Stimulated activated CD8-positive, alpha-beta memory T cell treated with anti-CD3 and anti-CD28 coated beads, Interleukin-12 subunit alpha, Interleukin-12 subunit beta, amount 100 ng/mL, for 4 hours (primary cell): ENCODE results near the gene KPNA2.
"Not testable (repeated sequence)": the region's sequence is repeated elsewhere in the genome, so short reads cannot be mapped to it uniquely, and the experiment has no call there.

Source experiments
- DNase-seq: peaks from one replicate; pipeline ENCODE4 v3.0.0-alpha.2; 2020; ENCODE audit warnings: low read depth

The KPNA2 gene

DNA sequence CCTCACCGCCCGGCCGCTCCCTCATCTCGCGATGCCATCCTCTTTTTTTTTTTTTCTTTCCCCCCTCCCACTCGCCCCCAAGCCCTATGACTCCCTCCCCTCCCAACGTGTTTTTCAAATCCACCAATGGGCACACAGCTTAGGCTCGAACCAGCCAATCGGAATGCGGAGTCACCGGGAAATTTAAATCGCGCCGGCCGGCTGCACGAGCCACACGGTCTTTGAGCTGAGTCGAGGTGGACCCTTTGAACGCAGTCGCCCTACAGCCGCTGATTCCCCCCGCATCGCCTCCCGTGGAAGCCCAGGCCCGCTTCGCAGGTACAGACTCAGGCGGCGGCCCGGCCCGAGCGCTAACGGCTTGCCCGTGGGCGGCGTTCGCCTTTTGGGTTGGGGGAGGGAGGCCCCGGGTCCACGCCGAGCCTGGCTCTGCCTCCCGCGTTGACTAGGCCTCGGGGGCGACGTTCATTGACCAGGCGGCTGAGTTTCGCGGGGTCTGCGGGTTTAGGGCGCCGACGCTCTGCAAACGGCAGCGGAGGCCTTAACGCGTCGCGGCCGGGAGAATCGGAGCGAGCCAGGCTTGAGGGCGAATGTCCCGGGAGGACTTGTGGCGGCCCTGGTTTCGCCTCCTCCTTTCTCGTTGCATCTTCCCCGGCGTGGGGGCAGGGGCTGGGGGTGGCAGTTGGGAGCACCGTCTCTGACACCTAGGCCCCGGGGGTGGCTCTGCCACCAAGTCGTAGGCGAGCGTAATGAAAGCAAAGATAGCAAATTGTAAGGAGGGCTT, at the start of gene KPNA2:
Gene KPNA2, plus strand, starts transcription at position 213 of the 781 bp plus-strand sequence. CDS start 1,398 bp downstream, outside the sequence.
- peak; percentile 78 for DNase-seq

DNA sequence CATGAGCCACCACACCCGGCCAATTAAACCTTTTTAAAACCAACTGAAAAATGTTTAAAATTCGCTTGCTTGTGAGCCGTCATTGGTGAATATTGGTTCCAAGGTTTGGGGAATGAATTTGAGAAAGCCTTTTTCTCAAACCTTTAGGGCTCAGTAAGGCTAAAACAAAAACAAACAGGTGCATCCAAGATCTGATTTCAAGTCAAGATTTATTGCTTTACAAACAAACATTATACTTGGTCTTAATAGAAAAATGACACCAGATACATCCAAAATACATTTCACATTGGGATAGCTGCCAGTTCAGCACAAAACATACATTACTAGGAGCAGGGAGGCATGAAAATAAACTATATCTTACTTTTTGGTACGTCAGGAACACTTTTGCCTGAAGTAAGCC, 44.6 kb upstream of the KPNA2 start:
- DNase-seq: no peak

DNA sequence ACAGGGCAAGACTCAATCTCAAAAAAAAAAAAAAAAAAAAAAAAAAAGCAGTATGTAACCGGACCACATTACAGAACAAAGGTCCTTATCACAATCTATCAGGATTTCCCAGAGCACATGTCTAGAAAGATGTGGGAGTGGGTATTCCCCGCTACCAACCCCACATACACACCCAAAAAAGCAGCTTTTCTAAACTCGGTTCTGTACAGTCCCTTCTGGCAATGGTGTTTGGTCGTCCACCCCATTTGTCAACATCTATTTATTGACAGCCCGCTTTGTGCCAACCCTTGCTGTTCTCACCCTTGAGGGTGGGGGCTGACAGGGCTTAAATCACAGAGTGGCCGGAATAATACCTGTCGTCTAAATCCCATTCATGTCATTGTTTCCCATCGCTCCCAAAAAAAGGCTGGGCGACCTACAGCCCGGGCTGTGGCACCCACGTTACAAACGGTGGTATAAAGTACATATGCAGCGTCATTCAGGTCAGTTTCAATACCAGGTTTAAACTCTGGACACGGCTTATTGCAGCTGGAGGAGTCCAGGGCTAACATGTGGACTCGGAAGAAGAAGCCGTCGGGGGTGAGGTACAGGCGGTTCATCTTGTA, 42.9 kb upstream of the KPNA2 start:
- DNase-seq: no peak

DNA sequence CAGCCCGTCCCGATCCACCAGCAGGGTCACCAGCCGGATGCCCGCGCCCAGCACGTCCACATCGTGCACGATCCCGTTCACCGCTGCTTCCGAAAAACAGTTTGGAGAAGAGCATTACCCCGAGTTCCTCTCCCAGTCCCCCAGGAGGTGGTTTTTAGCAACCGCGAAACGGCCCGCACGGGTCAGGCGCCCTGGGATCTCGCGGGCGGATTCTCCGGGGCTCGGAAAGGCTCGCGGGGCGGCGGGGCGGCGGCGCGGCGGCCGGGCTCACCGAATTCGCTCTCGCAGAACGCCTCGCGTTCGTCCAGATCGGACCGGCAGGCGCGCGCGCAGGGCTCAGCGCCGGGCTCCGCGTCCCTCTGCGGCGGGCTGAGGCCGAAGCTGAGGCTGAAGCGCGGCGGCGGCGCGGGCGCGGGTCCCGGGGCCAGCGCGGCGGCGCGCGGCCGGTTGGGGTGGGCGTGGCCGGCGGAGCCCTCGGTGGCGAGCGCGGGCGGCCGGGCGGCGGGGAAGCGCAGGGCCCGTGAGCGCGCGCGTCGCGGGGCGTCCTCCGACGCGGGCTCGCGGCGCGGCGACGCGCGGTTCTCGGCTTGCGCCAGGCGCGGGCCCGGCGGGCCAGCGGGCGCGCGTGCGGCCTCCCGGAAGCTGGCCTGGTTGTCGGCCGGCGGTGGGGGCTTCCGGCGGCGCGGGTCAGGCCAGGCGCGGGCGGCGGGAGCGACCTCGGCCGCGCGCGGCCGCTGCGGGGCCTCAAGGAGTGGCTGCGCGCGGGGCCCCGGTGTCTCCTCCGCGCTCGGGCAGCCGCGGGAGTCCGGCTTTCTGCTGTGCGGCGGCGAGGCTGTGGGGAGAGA, 42.2 kb upstream of the KPNA2 start:
- DNase-seq: peak; percentile 65

DNA sequence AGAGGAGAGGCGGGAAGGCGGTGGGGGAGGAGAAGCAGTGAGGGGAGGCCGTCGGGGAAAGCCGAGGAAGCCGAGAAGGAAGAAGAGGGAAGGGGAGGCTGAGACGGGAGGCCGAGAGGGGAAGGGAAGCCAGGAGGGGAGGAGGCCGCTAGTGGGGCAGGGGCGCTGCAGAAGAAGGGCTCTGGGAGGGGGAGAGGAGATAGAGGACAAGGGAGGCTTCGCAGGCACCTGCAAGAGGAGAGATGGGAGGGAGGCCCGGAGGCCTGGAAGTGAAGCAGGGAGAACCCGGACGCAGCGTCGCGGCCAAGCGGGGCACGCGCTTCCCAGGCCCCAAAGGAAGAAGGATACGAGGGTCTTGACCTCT, 41.6 kb upstream of the KPNA2 start:
- DNase-seq: no peak

DNA sequence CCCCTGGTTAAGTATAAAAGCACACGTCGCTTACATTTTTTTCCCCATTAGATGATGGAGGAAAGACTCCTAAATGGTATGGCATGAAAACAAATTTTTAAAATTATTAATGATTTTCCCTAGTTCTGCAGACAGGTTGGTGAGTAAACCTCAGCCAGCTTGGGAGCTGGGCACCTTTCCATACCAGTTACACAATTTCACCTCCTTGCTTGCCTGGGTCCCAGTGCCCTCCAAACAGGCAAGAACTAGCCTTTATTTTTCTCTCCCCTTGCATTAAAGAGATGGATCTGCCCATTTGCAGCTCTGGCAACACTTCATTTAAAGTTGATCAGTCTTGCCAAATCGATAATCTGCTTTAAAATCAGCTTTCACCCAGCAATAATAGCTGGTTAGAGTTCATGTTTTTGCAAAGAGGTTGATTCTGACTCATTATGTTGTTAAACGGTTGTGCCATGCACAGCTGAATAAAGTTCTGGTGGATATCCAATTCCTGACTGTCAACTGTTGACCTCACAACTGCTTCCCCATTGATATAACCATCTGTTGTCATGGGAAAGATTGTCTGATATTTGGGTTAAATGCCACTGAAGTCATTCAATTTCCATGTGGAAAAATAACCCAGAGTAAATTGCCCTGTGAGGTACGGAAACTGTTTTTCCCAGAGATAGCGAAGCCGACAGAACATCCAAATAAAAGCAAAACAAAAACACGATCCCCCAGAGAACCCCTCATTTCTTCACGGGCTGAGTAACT, 40.5 kb upstream of the KPNA2 start:
- DNase-seq: no peak

DNA sequence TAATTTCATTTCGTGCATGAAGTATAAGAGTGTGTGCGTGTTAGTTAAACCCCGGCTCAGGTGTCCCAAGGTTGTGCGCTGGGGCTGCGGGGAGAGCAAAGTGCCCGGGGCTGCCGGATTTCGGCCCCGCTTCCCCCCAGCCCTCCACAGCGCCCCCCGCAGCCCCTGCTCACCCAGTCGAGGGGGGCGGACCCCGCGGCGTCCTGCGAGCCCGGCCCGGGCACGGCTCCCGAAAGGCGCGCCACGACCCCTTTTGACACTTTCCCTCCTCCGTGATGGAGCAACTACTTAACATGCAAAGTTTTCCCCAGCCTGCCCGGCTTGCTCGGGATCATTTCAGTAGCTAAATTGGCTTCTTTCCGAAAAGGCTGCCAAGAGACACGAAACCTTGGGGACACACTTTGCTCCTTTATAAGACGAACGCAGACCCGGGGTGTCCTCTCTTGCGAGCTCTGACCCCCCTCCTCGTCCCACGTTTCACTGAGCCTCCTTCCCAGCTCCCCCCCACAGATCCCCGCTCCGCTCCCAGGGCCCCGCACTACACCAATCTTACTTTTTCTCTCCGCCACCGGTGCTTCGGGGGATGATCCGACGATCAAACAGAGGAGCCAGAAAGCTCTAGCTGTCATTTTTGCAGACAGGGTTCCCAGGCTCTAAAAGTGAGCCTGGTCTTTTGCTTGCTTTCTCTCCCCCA, 39.8 kb upstream of the KPNA2 start:
- DNase-seq: no peak

DNA sequence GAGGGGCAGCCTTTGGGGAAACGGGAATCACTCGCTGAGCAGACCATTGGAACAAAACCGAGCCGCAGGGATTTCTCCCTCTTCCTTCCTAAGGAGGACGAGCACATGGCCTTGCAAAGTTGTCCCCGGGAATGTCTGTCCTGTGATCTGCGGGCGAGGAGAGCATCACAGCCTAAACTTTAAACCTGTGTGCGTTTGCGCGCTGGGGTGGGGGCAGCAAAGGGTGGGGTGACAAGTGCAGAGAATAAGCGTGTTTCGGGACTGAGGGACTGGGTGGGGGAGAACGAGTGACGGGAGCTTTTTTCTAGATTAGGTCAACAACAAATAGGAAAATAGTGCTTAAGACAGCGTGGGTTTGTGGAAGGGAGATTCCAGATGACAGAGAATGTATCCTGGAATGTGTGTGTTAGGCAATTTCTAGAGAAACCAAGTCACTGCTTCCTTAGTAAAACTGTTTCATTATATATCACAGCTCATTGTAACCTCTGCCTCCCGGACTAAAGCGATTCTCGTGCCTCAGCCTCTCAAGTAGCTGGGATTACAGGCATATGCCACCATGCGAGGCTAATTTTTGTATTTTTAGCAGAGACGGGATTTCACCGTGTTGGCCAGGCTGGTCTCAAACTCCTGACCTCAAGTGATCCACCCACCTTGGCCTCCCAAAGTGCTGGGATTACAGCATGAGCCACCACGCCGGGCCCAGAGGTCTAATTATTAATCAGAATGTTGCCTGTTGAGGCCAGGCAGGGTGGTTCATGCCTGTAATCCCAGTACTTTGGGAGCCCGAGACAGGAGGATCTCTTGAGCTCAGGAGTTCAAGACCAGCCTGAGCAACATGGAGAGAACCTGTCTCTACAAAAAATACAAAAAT, 39.0 kb upstream of the KPNA2 start, which contains the start of gene C17orf58:
Gene C17orf58, minus strand, starts transcription at position 169 of the 871 bp plus-strand sequence. CDS start 271 bp downstream, outside the sequence.
- DNase-seq: not testable (repeated sequence)

DNA sequence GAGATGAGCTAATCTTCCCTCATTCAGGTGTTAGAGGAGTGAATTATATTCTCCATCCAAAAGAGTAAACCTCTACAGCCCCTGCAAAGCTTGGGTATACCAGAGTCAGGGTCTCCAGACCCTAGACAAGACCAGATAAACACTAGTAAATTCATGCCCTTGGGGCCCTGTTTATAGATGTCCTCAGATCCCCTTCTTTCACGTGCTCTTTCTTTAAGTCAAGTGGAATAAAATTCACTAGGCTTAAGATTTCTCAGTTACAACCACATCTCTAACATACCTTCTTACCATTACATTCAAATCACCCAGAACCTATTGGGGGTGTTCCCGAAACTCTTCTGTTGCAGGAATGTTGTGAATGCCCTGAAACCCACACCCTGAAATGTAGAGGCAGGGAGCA, 37.1 kb upstream of the KPNA2 start:
- DNase-seq: no peak

DNA sequence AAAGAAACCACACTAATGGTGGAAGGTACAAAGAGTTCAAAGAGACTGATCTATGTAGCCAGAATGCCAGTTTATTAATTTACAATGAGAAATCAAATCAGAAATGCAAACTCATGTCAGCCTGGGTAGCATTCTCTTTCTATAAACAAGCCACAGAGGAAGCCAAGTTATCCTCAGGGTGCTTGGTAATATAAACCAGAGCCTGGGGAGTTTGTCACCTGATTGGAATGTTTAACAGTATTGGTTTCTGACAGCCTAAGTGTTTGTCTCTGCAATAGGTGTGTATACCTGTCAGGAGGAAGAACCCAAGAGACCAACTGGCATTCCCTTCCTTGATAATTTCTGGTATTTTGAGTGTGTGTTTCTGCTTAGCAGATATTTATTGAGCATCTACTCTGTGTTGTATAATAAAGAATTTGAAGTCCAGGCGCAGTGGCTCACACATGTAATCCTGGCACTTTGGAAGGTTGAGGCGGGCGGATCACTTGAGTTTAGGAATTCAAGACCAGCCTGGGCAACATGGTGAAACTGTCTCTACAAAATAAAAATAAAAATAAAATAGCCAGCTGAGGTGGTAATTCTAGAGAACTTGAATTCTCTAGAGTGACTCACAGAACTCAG, 36.1 kb upstream of the KPNA2 start:
- DNase-seq: no peak

DNA sequence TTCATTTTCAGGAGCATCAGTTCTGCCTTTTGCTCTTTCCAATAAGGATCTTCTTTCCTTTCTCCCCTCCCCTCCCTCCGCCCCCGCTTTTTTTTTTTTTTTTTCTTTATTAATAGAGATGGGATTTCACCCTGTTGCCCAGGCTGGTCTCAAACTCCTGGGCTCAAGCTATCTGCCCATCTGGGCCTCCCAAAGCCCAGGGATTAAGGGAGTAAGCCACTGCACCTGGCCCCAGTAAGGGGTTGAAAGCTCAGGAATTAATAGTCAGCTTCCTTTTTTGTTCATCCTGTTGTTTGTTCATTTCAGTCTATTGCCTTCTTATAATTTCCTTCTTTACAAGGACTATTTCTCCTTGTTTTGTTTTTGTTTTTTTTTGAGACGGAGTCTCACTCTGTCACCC, 31.3 kb upstream of the KPNA2 start:
- no peak for DNase-seq

DNA sequence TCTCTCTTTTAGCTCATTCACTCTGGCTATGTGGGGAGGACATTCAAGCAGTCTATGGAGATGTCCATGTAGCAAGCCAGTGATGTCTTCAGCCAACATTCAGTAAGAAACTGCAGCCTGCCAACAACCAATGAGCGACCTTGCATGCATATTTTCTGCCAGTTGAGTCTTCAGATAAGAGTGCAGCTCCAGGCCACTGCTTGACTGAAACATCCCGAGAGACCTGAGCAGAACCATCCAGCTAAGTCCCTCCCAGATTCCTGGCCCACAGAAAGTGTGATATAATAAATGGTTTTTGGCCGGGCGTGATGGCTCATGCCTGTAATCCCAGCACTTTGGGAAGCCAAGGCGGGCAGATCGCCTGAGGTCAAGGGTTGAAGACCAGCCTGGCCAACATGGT, 28.7 kb upstream of the KPNA2 start:
- no peak for DNase-seq

DNA sequence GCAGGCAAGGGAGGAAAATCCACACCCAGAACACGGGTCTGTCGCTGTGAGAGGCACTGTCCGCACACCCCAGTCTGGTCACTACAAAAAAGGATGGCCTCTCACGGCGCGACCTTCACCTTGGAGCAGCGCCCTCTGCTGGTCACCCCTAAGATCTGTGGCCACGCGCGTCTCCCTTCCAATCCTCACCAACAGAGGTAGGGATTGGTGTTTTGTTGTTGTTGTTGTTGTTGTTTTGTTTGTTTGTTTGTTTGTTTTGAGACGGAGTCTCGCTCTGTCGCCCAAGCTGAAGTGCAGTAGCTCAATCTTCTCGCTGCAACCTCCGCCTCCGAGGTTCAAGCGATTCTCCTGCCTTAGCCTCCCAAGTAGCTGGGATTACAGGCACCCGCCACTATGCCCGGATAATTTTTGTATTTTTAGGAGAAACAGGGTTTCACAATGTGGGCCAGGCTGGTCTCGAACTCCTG, 24.3 kb upstream of the KPNA2 start:
- DNase-seq: peak; percentile 24

DNA sequence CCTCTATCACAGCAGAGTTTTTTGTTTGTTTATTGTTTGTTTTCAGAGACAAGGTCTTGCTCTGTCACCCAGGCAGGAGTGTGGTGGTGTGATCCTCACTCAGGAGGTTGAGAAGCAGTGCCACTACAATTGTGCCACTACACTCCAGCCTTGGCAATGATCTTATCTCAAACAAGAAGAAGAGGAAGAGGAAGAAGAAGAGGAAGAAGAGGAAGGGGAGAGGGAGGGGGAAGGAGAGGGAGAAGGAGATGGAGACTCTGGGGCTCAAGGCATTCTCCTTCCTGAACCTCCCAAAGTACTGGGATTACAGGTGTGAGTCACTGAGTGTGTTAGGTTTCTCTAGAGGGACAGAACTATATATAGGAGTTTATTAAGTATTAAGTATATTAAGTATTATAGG, 22.1 kb upstream of the KPNA2 start:
- DNase-seq: no peak

DNA sequence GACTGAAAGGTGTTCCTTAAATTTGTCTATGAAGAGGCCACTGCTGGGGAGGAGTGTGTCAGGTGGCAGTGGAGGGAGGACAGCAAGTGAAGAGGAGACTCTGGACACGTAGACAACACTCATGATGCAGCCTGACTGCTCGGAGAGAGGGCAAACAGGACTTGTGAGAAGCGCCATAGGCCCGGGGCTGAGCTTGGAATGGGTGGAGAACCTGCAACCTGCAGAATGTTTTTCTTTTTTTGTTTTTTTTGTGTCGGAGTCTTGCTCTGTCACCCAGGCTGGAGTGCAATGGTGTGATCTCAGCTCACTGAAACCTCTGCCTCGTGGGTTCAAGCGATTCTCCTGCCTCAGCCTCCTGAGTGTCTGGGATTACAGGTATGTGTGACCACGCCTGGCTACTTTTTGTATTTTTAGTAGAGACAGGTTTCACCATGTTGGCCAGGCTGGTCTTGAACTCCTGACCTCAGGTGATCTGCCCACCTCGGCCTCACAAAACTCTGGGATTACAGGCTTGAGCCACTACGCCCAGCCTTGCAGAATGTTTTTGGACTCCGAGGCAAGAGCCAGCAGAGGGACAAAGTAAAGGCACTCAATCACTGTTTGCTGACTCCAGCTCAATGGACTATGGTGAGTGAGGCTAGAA, 20.3 kb upstream of the KPNA2 start:
- DNase-seq: no peak

DNA sequence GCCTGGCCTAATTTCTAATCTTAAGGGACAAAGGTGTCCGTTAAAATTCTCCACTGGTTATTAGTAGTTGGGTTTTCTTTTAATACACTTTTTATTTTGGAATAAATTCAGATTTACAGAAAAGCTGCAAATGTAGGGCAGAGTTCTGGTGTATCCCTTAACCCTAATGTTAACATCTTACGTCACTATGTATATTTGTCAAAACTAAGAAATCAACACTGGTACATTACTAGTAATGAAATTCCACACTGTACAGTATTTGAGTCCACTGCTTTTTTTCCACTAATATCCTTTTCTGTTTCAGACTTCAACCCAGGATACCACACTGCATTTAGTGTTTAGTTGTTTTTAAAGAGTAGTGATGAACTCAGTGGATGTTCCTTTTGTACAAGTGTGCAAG, 18.7 kb upstream of the KPNA2 start:
- DNase-seq: no peak

DNA sequence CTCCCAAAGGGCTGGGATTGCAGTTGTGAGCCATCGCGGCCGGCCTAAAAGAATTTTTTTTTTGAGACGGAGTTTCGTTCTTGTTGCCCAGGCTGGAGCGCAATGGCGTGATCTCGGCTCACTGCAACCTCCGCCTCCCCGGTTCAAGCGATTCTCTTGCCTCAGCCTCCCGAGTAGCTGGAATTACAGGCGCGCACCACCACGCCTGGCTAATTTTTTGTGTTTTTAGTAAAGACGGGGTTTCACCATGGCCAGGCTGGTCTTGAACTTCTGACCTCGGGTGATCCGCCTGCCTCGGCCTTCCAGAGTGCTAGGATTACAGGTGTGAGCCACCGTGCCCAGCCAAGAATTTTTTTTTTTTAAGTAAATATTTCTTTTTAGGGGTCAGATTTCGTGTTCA, 17.0 kb upstream of the KPNA2 start:
- not testable (repeated sequence) for DNase-seq

DNA sequence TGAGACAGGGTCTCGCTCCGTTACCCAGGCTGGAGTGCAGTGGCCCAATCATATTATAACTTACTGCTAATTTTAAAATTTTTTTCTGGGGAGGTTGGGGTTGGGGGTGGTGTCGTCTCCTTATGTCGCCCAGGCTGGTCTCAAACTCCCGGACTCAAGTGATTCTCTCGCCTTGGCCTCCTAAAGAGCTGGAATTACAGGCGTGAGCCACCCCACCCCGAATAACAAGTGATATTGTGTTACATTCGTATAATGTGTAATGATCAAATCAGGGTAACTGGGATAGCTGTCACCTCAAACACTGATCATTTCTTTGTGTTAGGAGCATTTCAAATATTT, 16.2 kb upstream of the KPNA2 start:
- DNase-seq: no peak

DNA sequence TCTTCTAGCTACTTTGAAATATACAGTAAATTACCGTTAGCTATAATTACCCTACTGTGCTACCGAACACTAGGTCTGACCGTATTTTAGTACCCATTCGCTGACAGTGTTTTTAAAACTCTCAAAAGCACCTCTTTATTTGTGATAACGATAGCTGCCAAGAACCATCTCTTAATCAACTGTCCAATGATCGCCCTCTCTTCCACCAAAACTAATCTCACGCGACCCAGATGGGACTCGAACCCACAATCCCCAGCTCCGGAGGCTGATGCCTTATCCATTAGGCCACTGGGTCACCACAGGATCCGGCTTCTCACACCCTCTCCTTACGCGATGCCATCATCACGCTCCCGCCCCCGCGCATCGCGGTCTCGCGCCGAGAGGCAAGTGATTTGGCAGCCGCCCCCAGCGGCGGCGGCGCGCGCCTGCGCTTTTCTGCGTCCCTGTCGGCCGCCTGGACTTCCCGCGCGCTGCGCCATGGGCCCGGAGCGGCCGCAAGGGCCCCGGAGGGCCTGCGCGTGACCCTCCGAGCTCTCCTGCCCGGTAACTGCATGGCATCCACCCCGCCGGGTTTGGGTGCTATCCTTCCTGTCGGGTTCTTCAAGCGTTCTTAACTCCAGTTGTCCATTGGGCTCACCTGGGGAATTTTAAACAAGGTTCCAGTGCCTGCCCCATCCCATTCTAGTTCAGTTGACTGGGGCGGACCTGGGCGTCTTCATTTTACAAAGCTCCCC, 15.7 kb upstream of the KPNA2 start:
- peak; percentile 98 for DNase-seq
